Ectodermal cell (in vitro differentiated cells): Measurements from ENCODE around the gene CCNF.

ENCODE experiments used
- H3K27ac ChIP-seq: 2 replicates; pipeline ENCODE4 v1.7.0; 2013; ENCODE audit warnings: mild to moderate bottlenecking, low read depth, low read length; ENCODE audit not compliant: insufficient read depth, poor library complexity, severe bottlenecking
- H3K27me3 ChIP-seq: 2 replicates; pipeline ENCODE4 v1.7.0; 2013; ENCODE audit warnings: mild to moderate bottlenecking, low read length; ENCODE audit not compliant: insufficient read depth, control insufficient read depth, poor library complexity, severe bottlenecking
- H3K36me3 ChIP-seq: one replicate; pipeline ENCODE4 v1.7.0; 2013; ENCODE audit warnings: low read length; ENCODE audit not compliant: control insufficient read depth, insufficient read depth
- H3K4me1 ChIP-seq: one replicate; pipeline ENCODE4 v1.7.0; 2013; ENCODE audit warnings: low read length; ENCODE audit not compliant: control insufficient read depth, insufficient read depth
- H3K4me3 ChIP-seq: 2 replicates; pipeline ENCODE4 v1.7.0; 2013; ENCODE audit warnings: low read depth, low read length, control low read depth; ENCODE audit not compliant: insufficient read depth
- H3K9me3 ChIP-seq: 2 replicates; pipeline ENCODE4 v1.7.0; 2013; ENCODE audit warnings: mild to moderate bottlenecking, low read length, moderate library complexity; ENCODE audit not compliant: control insufficient read depth
- WGBS, 2 experiments: methylation state at CpG; one replicate each; pipeline ENCODE4 v1.1.7; 2013; ENCODE audit warnings: missing lambda C conversion rate in 2 of 2; 5-methylcytosine and 5-hydroxymethylcytosine counted together

Gene CCNF

DNA sequence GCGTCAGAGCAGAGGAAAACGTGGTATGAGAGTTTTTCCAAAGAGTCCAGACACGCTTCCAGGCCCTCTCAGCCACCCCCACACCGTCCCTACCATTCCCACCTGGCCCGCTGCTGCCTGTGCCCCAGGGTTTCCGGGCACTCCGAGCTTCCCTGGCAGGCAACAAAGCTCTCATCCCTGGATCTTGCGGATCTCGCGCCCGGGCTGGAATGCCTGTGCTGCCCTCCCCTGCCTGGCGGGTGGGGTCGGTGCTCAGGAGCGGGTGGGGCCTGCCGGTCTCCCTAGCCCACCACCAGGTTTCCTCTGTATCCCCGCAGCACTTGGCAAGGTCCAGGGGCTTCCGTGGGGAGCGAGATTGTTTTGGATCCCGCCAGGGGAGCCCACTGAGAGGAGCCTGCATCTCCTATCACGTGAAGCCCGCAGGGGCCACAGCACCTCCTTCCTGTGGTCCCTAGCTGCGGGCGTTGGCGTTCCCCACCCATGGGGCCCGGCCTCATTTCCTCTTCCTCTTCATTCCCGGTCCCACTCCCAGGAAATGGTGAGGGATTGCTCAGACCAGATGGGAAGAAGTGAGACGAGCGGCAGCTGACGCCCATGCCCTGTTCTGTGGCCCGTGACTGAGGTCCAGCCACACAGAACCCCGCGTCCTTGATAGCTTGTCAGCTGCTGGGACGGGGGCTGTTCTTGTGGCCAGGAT is 56.7 kb downstream of the CCNF start:
- WGBS, 2 experiments = 93 to 94% methylated on average over 33 of the region's 33 CpGs
- no peaks in the 10 kb centered on the region for H3K27me3 ChIP-seq
- no peak overlapping the region for H3K27ac ChIP-seq
- no peaks in the 10 kb centered on the region for H3K9me3 ChIP-seq
- no peaks in the 10 kb centered on the region for H3K36me3 ChIP-seq
- H3K4me1 ChIP-seq = peaks cover 4% of the 10 kb centered on the region
- no peak overlapping the region for H3K4me3 ChIP-seq

DNA sequence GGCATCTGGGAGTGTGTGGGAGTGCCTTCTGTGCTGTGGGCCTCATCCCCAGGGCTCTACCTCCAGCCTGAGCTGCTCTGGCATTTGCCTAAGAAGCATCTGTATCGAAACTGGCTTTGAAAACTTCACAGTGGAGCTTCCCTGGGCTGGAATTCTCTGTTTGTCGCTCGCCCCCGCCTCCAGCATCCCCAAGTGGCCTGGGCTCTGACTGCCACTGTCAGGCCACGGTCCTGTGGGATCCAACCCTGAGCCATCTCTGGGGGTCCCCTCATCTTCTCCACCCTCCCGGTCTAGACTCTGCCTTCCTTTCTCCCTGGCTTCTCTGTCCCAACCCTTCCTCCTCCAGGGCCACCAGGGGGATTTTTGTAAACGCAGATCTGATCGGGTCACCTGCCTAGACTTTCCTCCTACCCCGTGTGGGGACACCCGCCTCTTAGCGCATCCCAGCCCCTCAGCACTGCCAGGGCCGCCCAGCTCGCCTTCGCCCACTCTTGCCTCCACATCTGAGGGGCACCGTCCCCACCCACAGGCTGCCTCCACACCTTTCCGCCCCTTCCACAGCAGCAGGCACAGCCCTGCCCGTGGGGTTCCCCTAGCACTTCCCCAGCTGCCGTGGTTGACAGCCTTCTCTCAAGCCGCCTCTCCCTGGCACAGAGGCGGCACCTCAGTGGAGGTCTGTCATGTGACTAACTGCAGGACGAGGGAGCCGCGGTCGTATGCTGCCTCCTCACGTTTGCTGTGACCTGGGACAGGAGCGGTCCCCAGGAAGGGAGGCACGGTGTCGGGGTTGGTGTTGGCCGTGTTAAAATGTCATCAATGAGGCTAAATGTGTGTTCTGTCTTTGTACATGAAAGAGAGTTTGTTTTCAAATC is 57.6 kb downstream of the CCNF start:
- Histone ChIP-seq H3K27ac (no peak overlapping the region), H3K36me3 (no peaks in the 10 kb centered on the region), H3K4me1 (peaks cover 4% of the 10 kb centered on the region), H3K4me3 (no peak overlapping the region), H3K27me3 (no peaks in the 10 kb centered on the region), H3K9me3 (no peaks in the 10 kb centered on the region)
- 73 to 74% methylated on average over 29 of the region's 29 CpGs for whole genome bisulfite sequencing, 2 experiments

DNA sequence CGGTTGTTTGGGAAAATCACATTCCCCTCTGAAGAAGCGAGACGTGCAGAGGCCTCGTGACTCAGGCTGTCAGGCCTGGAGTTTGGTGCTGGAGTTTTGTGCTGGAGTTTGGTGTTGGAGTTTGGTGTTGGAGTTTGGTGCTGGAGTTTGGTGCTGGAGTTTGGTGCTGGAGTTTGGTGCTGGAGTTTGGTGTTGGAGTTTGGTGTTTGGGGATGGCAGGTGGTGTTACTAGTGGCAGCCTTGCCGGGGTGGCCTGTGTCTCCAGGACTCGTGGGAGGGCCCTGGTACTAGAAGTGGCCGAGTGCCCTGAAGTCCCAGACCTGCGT is 58.2 kb downstream of the CCNF start:
- Histone ChIP-seq H3K36me3 (no peaks in the 10 kb centered on the region), H3K4me3 (no peak overlapping the region), H3K27ac (no peak overlapping the region), H3K9me3 (no peaks in the 10 kb centered on the region), H3K27me3 (no peaks in the 10 kb centered on the region), H3K4me1 (peaks cover 4% of the 10 kb centered on the region)
- WGBS, 2 experiments = 90 to 93% methylated on average over 8 of the region's 8 CpGs

DNA sequence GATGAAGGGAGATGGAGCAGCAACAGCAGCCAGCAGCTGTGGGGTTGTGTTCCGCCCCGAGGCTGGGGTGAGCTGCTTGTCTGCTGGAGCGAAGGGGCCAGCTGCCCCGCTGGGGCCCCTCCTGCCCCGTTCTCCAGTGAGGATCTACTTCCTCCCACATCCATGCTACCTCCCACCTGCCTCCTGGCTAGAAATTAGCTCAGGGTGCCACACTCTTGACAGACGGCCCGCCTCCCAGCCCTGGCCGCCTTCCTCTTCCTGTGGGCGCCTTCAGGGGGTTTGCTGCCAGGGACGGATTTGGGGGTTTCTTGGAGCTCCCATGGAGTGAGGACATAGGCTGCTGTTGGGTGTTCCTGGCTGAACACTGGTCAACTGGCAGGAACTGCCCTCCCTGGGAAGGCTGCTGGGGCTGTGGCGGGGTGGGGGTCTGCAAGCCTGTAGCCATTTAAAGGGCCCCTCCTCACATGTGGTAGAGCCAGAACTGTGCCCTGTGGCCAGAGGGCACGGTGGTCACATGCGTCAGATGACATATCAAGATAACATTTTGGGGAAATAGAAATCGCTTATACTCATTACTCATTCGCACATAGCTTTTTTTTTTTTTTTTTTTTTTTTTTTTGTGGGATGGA is 58.8 kb downstream of the CCNF start:
- H3K27ac ChIP-seq = no peak overlapping the region
- WGBS, 2 experiments = 92% methylated on average over 13 to 15 of the region's 15 CpGs
- H3K4me1 ChIP-seq = peaks cover 4% of the 10 kb centered on the region
- no peaks in the 10 kb centered on the region for H3K36me3 ChIP-seq
- no peaks in the 10 kb centered on the region for H3K9me3 ChIP-seq
- H3K27me3 ChIP-seq = no peaks in the 10 kb centered on the region
- no peak overlapping the region for H3K4me3 ChIP-seq

DNA sequence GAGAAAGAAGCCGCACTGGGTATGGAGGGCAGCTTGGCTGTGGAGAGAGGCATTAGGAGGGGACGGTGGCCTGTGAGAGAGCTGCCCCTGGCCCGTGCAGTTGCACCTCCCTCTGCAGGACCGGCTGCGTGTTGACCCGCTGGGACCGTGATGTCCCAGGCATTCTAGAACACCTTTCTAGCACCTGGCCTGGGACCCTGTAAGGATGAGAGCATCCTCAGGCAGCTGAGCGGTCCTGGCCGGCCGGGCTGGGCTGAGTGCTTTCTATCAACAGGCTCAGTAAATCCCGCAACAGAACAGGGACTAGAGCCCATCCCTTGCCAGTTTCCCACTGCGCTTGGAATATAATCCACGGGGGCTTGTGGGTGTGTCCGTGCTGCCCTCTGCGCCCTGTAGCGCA is 60.3 kb downstream of the CCNF start:
- Histone ChIP-seq H3K27ac (no peak overlapping the region), H3K36me3 (no peaks in the 10 kb centered on the region), H3K4me1 (peaks cover 4% of the 10 kb centered on the region), H3K4me3 (no peak overlapping the region), H3K27me3 (no peaks in the 10 kb centered on the region), H3K9me3 (no peaks in the 10 kb centered on the region)
- 94% methylated on average over 16 of the region's 16 CpGs for WGBS, 2 experiments

DNA sequence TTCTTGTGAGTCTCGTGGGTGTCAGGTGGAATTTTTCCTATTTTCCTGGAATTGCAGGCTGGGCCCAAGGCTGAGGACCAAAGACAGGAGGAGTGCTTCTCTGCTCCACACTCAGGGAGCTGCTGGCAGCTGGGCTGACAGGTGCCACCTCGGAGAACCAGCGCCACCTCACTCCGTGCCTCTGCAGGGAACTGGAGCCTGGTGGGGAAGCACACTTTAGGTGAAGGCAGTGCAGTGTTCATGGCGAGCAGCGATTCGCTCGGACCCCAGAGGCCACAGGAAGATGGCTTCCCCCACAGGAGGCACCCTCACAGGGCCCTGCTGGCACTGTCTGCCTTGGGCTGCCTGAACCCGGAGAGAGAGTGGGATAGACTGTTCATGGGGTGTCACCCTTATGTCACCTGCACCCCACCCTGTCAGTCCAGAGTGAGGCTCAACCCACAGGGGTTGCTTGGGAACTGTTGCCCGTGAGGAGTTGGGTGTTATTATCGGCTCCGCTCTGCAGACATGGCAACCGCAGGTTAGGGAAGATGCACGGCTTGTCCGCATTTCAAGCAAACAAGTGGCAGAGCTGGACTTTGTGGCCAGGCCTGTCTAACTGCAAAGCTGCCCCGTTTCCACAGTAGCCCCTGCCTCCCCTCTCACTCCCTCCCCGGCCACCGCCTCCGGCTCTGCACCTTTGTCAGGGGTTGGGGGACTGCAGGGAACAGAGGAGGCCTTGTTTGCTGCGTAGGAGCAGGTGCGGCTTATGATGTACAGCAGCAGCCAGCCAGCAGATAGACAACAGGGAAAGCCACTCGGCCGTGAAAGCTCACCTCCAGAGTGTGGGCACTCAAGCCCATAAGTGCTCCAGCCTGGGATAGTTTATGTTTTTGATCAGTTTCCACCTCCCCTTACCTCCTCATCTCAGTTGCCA is 61.2 kb downstream of the CCNF start:
- no peaks in the 10 kb centered on the region for H3K27me3 ChIP-seq
- H3K27ac ChIP-seq = no peak overlapping the region
- WGBS, 2 experiments = 92 to 94% methylated on average over 23 of the region's 23 CpGs
- H3K4me3 ChIP-seq = no peak overlapping the region
- no peaks in the 10 kb centered on the region for H3K9me3 ChIP-seq
- no peaks in the 10 kb centered on the region for H3K36me3 ChIP-seq
- H3K4me1 ChIP-seq = peaks cover 4% of the 10 kb centered on the region

DNA sequence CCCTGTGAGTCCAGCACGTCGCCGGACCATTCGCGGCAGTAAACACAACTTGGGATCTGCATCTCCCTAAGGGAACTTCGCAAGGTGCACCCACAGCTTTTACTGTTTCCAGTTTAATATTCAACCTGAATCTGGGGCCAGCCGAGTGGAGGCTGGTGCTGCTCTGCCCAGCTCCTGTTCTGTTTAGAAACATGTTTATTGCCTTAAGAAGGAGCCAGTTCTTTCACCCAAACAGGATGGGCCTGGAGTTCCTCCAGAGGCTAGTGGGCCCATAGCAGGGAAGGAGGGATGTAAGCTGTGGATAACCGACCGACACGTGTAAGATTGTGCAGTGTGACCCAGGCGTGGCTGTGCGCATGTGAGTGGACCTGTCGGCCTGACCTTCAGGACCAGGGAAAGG is 63.0 kb downstream of the CCNF start:
- no peak overlapping the region for H3K27ac ChIP-seq
- H3K27me3 ChIP-seq = no peaks in the 10 kb centered on the region
- H3K4me1 ChIP-seq = no peaks in the 10 kb centered on the region
- no peak overlapping the region for H3K4me3 ChIP-seq
- 95 to 96% methylated on average over 13 of the region's 13 CpGs for WGBS, 2 experiments
- H3K36me3 ChIP-seq = peaks cover 3% of the 10 kb centered on the region
- H3K9me3 ChIP-seq = no peaks in the 10 kb centered on the region

DNA sequence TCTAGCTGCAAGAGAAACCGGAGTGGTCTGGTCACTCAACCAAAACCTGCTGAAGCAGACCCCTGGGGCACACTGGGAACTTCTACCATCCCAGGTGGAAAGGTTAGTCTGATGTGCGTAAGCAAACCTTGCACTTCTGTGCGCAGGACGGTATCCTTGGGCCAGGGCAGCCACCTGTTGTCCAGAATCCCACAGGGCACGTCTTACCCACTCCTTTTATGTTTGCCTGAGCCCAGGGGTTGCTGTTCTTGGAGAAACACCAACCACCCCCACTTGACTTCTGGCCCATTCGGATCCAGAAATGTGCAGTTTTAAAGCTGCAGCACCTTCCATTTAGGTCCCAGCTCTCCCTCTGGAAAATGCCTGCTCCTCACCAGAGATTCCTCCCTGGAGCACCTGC is 64.4 kb downstream of the CCNF start:
- H3K4me3 ChIP-seq = no peak overlapping the region
- H3K27me3 ChIP-seq = no peaks in the 10 kb centered on the region
- no peak overlapping the region for H3K27ac ChIP-seq
- H3K9me3 ChIP-seq = no peaks in the 10 kb centered on the region
- 94 to 96% methylated on average over 6 of the region's 6 CpGs for WGBS, 2 experiments
- H3K36me3 ChIP-seq = peaks cover 4% of the 10 kb centered on the region
- H3K4me1 ChIP-seq = no peaks in the 10 kb centered on the region

DNA sequence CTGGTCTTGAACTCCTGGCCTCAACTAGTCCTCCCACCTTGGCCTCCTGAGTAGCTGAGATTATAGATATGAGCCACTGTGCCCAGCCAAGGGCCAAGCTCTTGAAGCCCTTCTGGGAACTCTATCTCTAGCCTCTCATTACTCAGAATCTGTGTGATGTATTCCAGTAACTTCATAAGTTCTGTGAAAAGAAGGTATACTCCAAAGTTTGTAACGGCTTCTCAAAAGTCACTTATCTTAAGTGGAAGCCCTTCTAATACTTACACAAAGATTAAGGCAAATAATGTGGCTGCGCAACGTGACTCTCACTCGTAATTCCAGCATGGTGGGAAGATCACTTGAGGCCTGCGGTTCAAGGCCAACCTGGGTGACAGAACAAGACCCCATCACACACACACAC is 65.4 kb downstream of the CCNF start:
- 85 to 96% methylated on average over 4 to 5 of the region's 5 CpGs for WGBS, 2 experiments
- Histone ChIP-seq H3K9me3 (no peaks in the 10 kb centered on the region), H3K27me3 (no peaks in the 10 kb centered on the region), H3K36me3 (peaks cover 4% of the 10 kb centered on the region), H3K27ac (no peak overlapping the region), H3K4me1 (no peaks in the 10 kb centered on the region), H3K4me3 (no peak overlapping the region)
